ENCODE results near the gene SPOCK1. TPM values are rescaled to one million over a fixed set of nuclear protein-coding genes. Genes with fewer than 3 reads are reported as not detected.

Gene SPOCK1
- total and polyA plus RNA-seq, 2 donors (not counting 3 experiments of a cell fraction or from before 2014, with no cell fraction given) = 144 to 280 TPM

GRCh38 chr5:137393196-137393993 lies 105.7 kb downstream of the SPOCK1 start:
- no TSS peak for BruUV-seq (replicated peaks)
- Histone ChIP-seq H3K9ac (replicated peaks; ENCODE audit: extremely low read depth, insufficient read depth, low read length) (no peak overlapping the region), H3K4me1 (ENCODE audit: control insufficient read depth, extremely low read depth, insufficient read depth, low read length) (no peaks in the 10 kb centered on the region), H3K27ac (ENCODE audit: insufficient read depth, low read depth, low read length) (no peak overlapping the region), H3K36me3 (ENCODE audit: control insufficient read depth in 2 of 2, extremely low read depth in 1 of 2, insufficient read depth in 2 of 2, low read length in 2 of 2) (no peaks in the 10 kb centered on the region), H2AFZ (ENCODE audit: low read depth, low read length) (no peak overlapping the region), H3K4me2 (ENCODE audit: insufficient read depth, low read length) (no peak overlapping the region), H3K9me1 (replicated peaks; ENCODE audit: control insufficient read depth, extremely low read depth, insufficient read depth, low read length) (no peaks in the 10 kb centered on the region), H3K27me3 (ENCODE audit: control insufficient read depth in 2 of 2, insufficient read depth in 2 of 2, low read length in 2 of 2) (no peaks in the 10 kb centered on the region), H3K9me3 (replicated peaks; ENCODE audit: control insufficient read depth, insufficient read depth, low read length) (no peaks in the 10 kb centered on the region), H3K4me3 (replicated peaks in 1 of 3; ENCODE audit: insufficient read depth in 1 of 3, low read depth in 1 of 3, low read length in 3 of 3) (no peak overlapping the region), H3K79me2 (ENCODE audit: control insufficient read depth, insufficient read depth, low read length) (peaks cover 61% of the 10 kb centered on the region), H4K20me1 (replicated peaks; ENCODE audit: control insufficient read depth, extremely low read depth, insufficient read depth, low read length) (no peaks in the 10 kb centered on the region)
- ChIA-PET CTCF (interaction anchor here (1.1 kb wide), 2 partner anchors 73 to 349 kb away, joined by 3 read pairs; no protein-coding TSS in a partner anchor), POLR2A (no interaction called here)
- TF ChIP-seq GATA2 (IDR thresholded peaks at IDR 0.05; ENCODE audit: insufficient read depth, insufficient read length, low read depth, low read length) (no peak), JUN (IDR thresholded peaks at IDR 0.05; ENCODE audit: borderline replicate concordance, insufficient read depth, insufficient read length, low read depth) (no peak), MAX (IDR thresholded peaks at IDR 0.05; ENCODE audit: insufficient read depth, insufficient read length) (no peak), EZH2 (IDR thresholded peaks at IDR 0.05; ENCODE audit: borderline replicate concordance, low read depth, low read length, severe bottlenecking) (no peak), FOS (IDR thresholded peaks at IDR 0.05; ENCODE audit: borderline replicate concordance, insufficient read depth, low read length) (no peak), CTCF (IDR thresholded peaks at IDR 0.05; ENCODE audit: extremely low read depth in 1 of 2, insufficient read depth in 1 of 2, low read depth in 1 of 2, low read length in 2 of 2) (no peak), POLR2A (IDR thresholded peaks at IDR 0.05; ENCODE audit: low read depth, low read length) (no peak), MYC (IDR thresholded peaks at IDR 0.05; ENCODE audit: low read depth, low read length) (no peak), POLR2AphosphoS5 (IDR thresholded peaks at IDR 0.05; ENCODE audit: insufficient read depth, low read depth, low read length) (no peak)
- dilution Hi-C loops (cut with MboI; ENCODE audit: extremely low pct_ligation_motif_present, low sequenced_read_pairs) = no loop called here
- FAIRE-seq (no peak), DNase-seq (ENCODE audit: low read depth, low spot score) (no peak)
- intact Hi-C loops (cut with micrococcal nuclease) = no loop called here

All from endothelial cell of umbilical vein (primary cell).